Hepatocyte (in vitro differentiated cells): ENCODE data around the gene SPTSSA.

Experiments
- EZH2 ChIP-seq: fragments of 200-600 bp; sonication (generic); IDR thresholded peaks from 2 replicates; pipeline ENCODE4 v1.6.1; 2016; ENCODE audit warnings: antibody characterized with exemption, mild to moderate bottlenecking, borderline replicate concordance
- TF ChIP-seq, protein P1 (sequence below): fragments of 200-600 bp; sonication (generic); IDR thresholded peaks from 2 replicates; pipeline ENCODE4 v1.5.1; 2016; ENCODE audit warnings: antibody characterized with exemption, mild to moderate bottlenecking; ENCODE audit not compliant: poor library complexity

- TF ChIP-seq, protein P1, sequence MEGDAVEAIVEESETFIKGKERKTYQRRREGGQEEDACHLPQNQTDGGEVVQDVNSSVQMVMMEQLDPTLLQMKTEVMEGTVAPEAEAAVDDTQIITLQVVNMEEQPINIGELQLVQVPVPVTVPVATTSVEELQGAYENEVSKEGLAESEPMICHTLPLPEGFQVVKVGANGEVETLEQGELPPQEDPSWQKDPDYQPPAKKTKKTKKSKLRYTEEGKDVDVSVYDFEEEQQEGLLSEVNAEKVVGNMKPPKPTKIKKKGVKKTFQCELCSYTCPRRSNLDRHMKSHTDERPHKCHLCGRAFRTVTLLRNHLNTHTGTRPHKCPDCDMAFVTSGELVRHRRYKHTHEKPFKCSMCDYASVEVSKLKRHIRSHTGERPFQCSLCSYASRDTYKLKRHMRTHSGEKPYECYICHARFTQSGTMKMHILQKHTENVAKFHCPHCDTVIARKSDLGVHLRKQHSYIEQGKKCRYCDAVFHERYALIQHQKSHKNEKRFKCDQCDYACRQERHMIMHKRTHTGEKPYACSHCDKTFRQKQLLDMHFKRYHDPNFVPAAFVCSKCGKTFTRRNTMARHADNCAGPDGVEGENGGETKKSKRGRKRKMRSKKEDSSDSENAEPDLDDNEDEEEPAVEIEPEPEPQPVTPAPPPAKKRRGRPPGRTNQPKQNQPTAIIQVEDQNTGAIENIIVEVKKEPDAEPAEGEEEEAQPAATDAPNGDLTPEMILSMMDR, result no peak
- no peak for TF ChIP-seq EZH2
Observed at GRCh38 chr14:34507459-34507858, 45.4 kb upstream of the SPTSSA start.
